Measurements from ENCODE around the gene RHOT2. TPM values are rescaled to one million over a fixed set of nuclear protein-coding genes. Genes with fewer than 3 reads are reported as not detected.

RHOT2 gene
- total RNA-seq, 1 donor from 2014 or later: 163 TPM

- Mint-ChIP-seq H3K9me3 (no peaks in the 10 kb centered on the region), H3K27me3 (peaks cover 6% of the 10 kb centered on the region), H3K36me3 (no peaks in the 10 kb centered on the region), H3K4me1 (ENCODE audit: unreplicated experiment) (peaks cover 10% of the 10 kb centered on the region), H3K4me3 (peak overlapping the region; percentile 28), H3K27ac (no peak overlapping the region)
- no peak for TF ChIP-seq CTCF (conservative IDR thresholded peaks at IDR 0.05)
- no peak for DNase-seq (ENCODE audit: extremely low spot score, unreplicated experiment)
Observed at GRCh38 chr16:631808-632358, 36.0 kb upstream of the RHOT2 start.

DNA sequence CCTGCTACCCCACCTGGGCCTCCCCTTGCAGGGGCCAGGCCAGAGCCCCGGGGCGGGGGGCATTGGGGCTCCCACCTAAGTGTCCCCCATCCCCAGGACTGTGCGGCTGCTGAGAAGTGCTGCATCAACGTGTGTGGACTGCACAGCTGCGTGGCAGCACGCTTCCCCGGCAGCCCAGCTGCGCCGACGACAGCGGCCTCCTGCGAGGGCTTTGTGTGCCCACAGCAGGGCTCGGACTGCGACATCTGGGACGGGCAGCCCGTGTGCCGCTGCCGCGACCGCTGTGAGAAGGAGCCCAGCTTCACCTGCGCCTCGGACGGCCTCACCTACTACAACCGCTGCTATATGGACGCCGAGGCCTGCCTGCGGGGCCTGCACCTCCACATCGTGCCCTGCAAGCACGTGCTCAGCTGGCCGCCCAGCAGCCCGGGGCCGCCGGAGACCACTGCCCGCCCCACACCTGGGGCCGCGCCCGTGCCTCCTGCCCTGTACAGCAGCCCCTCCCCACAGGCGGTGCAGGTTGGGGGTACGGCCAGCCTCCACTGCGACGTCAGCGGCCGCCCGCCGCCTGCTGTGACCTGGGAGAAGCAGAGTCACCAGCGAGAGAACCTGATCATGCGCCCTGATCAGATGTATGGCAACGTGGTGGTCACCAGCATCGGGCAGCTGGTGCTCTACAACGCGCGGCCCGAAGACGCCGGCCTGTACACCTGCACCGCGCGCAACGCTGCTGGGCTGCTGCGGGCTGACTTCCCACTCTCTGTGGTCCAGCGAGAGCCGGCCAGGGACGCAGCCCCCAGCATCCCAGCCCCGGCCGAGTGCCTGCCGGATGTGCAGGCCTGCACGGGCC, 35.2 kb upstream of the RHOT2 start:
- TF ChIP-seq CTCF (conservative IDR thresholded peaks at IDR 0.05): no peak
- no peak overlapping the region for H3K4me3 Mint-ChIP-seq

DNA sequence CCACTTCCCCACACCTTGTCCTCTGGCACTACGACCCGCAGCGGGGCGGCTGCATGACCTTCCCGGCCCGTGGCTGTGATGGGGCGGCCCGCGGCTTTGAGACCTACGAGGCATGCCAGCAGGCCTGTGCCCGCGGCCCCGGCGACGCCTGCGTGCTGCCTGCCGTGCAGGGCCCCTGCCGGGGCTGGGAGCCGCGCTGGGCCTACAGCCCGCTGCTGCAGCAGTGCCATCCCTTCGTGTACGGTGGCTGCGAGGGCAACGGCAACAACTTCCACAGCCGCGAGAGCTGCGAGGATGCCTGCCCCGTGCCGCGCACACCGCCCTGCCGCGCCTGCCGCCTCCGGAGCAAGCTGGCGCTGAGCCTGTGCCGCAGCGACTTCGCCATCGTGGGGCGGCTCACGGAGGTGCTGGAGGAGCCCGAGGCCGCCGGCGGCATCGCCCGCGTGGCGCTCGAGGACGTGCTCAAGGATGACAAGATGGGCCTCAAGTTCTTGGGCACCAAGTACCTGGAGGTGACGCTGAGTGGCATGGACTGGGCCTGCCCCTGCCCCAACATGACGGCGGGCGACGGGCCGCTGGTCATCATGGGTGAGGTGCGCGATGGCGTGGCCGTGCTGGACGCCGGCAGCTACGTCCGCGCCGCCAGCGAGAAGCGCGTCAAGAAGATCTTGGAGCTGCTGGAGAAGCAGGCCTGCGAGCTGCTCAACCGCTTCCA, 34.4 kb upstream of the RHOT2 start:
- Mint-ChIP-seq H3K4me3 (no peak overlapping the region), H3K4me1 (ENCODE audit: unreplicated experiment) (peaks cover 10% of the 10 kb centered on the region), H3K36me3 (no peaks in the 10 kb centered on the region)

More for the DNA sequence above, 35.2 kb upstream of the RHOT2 start:
- no peaks in the 10 kb centered on the region for H3K36me3 Mint-ChIP-seq
- no peaks in the 10 kb centered on the region for H3K9me3 Mint-ChIP-seq
- peaks cover 10% of the 10 kb centered on the region for H3K4me1 Mint-ChIP-seq (ENCODE audit: unreplicated experiment)
- H3K27ac Mint-ChIP-seq: no peak overlapping the region
- no peak for DNase-seq (ENCODE audit: extremely low spot score, unreplicated experiment)
- H3K27me3 Mint-ChIP-seq: peaks cover 6% of the 10 kb centered on the region

DNA sequence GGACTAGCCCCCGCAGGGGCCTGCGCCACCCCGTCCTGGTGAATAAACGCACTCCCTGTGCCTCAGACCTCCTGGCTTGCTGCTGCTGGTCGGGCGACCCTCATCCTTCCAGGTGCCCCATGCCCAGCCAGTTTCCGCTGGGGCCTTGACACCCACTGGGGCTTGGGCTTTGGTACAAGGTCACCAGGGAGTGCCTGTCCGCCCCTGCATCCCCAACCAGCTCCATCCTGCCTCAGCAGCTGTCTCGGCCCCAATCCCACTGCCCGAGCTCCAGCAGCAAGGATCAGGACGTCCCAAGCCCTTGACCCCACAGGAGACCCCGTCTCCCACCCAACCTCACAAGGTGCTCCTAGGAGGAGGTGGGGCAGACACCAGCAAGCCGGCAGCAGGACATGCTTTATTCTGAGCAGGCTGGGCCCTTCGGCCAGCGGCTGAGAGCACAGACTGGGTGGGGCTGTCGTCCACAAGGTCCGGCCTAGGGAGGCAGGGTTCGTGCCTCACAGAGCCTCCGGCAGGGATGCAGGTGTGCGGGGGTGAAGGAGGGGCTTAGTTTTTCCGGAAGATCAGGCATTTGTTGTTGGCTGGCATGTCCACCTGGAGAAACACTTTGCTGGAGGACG, 33.8 kb upstream of the RHOT2 start:
- DNase-seq (ENCODE audit: extremely low spot score, unreplicated experiment): no peak
- peaks cover 8% of the 10 kb centered on the region for H3K4me1 Mint-ChIP-seq (ENCODE audit: unreplicated experiment)
- H3K9me3 Mint-ChIP-seq: no peaks in the 10 kb centered on the region
- H3K27me3 Mint-ChIP-seq: peaks cover 6% of the 10 kb centered on the region
- TF ChIP-seq CTCF (conservative IDR thresholded peaks at IDR 0.05): no peak
- H3K4me3 Mint-ChIP-seq: peak overlapping the region; percentile 79
- no peak overlapping the region for H3K27ac Mint-ChIP-seq
- no peaks in the 10 kb centered on the region for H3K36me3 Mint-ChIP-seq

More for the DNA sequence above, 34.4 kb upstream of the RHOT2 start:
- DNase-seq (ENCODE audit: extremely low spot score, unreplicated experiment): no peak
- Mint-ChIP-seq H3K9me3 (no peaks in the 10 kb centered on the region), H3K27ac (no peak overlapping the region), H3K27me3 (peaks cover 6% of the 10 kb centered on the region)
- TF ChIP-seq CTCF (conservative IDR thresholded peaks at IDR 0.05): no peak

- no peak for DNase-seq (ENCODE audit: extremely low spot score, unreplicated experiment)
- Mint-ChIP-seq H3K36me3 (no peaks in the 10 kb centered on the region), H3K4me1 (ENCODE audit: unreplicated experiment) (peaks cover 5% of the 10 kb centered on the region), H3K9me3 (no peaks in the 10 kb centered on the region), H3K27ac (no peak overlapping the region), H3K4me3 (peak overlapping the region; percentile 72), H3K27me3 (peaks cover 6% of the 10 kb centered on the region)
- TF ChIP-seq CTCF (conservative IDR thresholded peaks at IDR 0.05): no peak
Observed at GRCh38 chr16:634996-635395, 32.9 kb upstream of the RHOT2 start.
